ENCODE results near the gene SFRP2. TPM values are rescaled to one million over a fixed set of nuclear protein-coding genes. Genes with fewer than 3 reads are reported as not detected.

The SFRP2 gene
- total and polyA plus RNA-seq, 2 donors (not counting 1 experiment from before 2014, with no cell fraction given) = not detected

- Histone ChIP-seq H2AFZ (ENCODE audit: insufficient read depth, low read depth, low read length, poor library complexity, severe bottlenecking) (no peak overlapping the region), H3K27me3 (replicated peaks in 1 of 4; ENCODE audit: control extremely low read depth in 1 of 4, control insufficient read depth in 3 of 4, insufficient read depth in 4 of 4, low read length in 3 of 4) (peaks cover 0 to 37% (median 30%) of the 10 kb centered on the region in 4 experiments), H3K9ac (ENCODE audit: low read length) (no peak overlapping the region), H3K79me2 (ENCODE audit: control insufficient read depth, insufficient read depth, low read length) (no peaks in the 10 kb centered on the region), H3K4me2 (replicated peaks; ENCODE audit: low read depth, low read length, poor library complexity, severe bottlenecking) (no peak overlapping the region), H3K9me3 (ENCODE audit: control extremely low read depth in 1 of 3, control insufficient read depth in 2 of 3, insufficient read depth in 1 of 3, low read length in 2 of 3) (peaks cover 0 to 6% (median 6%) of the 10 kb centered on the region in 3 donors), H3K36me3 (replicated peaks in 1 of 2; ENCODE audit: control extremely low read depth in 1 of 2, control insufficient read depth in 1 of 2, extremely low read depth in 1 of 2, insufficient read depth in 2 of 2, low read length in 1 of 2) (no peaks in the 10 kb centered on the region), H3K4me1 (ENCODE audit: control insufficient read depth in 2 of 2, insufficient read depth in 2 of 2, low read length in 2 of 2) (no peaks in the 10 kb centered on the region), H3K27ac (ENCODE audit: low read length in 2 of 2) (no peak overlapping the region), H4K20me1 (ENCODE audit: control insufficient read depth, insufficient read depth, low read length, poor library complexity, severe bottlenecking) (no peaks in the 10 kb centered on the region), H3K4me3 (ENCODE audit: control extremely low read depth in 1 of 5, extremely low read depth in 1 of 5, insufficient read depth in 1 of 5, low read depth in 2 of 5, low read length in 4 of 5) (no peak overlapping the region)
- ChIA-PET CTCF (interaction anchor here (1.5 kb wide), 1 partner anchor 31 kb away, joined by 8 read pairs; no protein-coding TSS in a partner anchor), POLR2A (no interaction called here)
- Mint-ChIP-seq H3K27me3 (peaks cover 73% of the 10 kb centered on the region), H3K4me3 (no peak overlapping the region), H3K4me1 (peaks cover 2% of the 10 kb centered on the region), H3K27ac (no peak overlapping the region), H3K9me3 (ENCODE audit: insufficient read depth) (no peaks in the 10 kb centered on the region)
- no peak for TF ChIP-seq EZH2 (IDR thresholded peaks at IDR 0.05; ENCODE audit: borderline replicate concordance, insufficient read depth, low read depth, low read length, poor library complexity, severe bottlenecking)
- no peak for TF ChIP-seq CTCF (IDR thresholded peaks at IDR 0.05)
- ATAC-seq (ENCODE audit: low read depth) = no peak
- DNase-seq = no peak
- 80% methylated on average over 2 of the region's 2 CpGs for WGBS (ENCODE audit: insufficient coverage)
- intact Hi-C loops (cut with micrococcal nuclease) = no loop called here
These were observed 8.7 kb downstream of the SFRP2 start for GRCh38 chr4:153780221-153780620.

GRCh38 chr4:153778383-153778782 lies 10.5 kb downstream of the SFRP2 start:
- ChIA-PET POLR2A (no interaction called here), CTCF (no interaction called here)
- Histone ChIP-seq H3K9ac (ENCODE audit: low read length) (no peak overlapping the region), H4K20me1 (ENCODE audit: control insufficient read depth, insufficient read depth, low read length, poor library complexity, severe bottlenecking) (no peaks in the 10 kb centered on the region), H3K36me3 (replicated peaks in 1 of 2; ENCODE audit: control extremely low read depth in 1 of 2, control insufficient read depth in 1 of 2, extremely low read depth in 1 of 2, insufficient read depth in 2 of 2, low read length in 1 of 2) (no peaks in the 10 kb centered on the region), H2AFZ (ENCODE audit: insufficient read depth, low read depth, low read length, poor library complexity, severe bottlenecking) (no peak overlapping the region), H3K27me3 (replicated peaks in 1 of 4; ENCODE audit: control extremely low read depth in 1 of 4, control insufficient read depth in 3 of 4, insufficient read depth in 4 of 4, low read length in 3 of 4) (peaks cover 0 to 28% (median 21%) of the 10 kb centered on the region in 4 experiments), H3K4me1 (ENCODE audit: control insufficient read depth in 2 of 2, insufficient read depth in 2 of 2, low read length in 2 of 2) (no peaks in the 10 kb centered on the region), H3K27ac (ENCODE audit: low read length in 2 of 2) (no peak overlapping the region), H3K4me3 (ENCODE audit: control extremely low read depth in 1 of 5, extremely low read depth in 1 of 5, insufficient read depth in 1 of 5, low read depth in 2 of 5, low read length in 4 of 5) (no peak overlapping the region), H3K79me2 (ENCODE audit: control insufficient read depth, insufficient read depth, low read length) (no peaks in the 10 kb centered on the region), H3K9me3 (ENCODE audit: control extremely low read depth in 1 of 3, control insufficient read depth in 2 of 3, insufficient read depth in 1 of 3, low read length in 2 of 3) (peaks cover 0 to 6% (median 6%) of the 10 kb centered on the region in 3 donors), H3K4me2 (replicated peaks; ENCODE audit: low read depth, low read length, poor library complexity, severe bottlenecking) (no peak overlapping the region)
- TF ChIP-seq CTCF (IDR thresholded peaks at IDR 0.05) (no peak), EZH2 (IDR thresholded peaks at IDR 0.05; ENCODE audit: borderline replicate concordance, insufficient read depth, low read depth, low read length, poor library complexity, severe bottlenecking) (no peak)
- Mint-ChIP-seq H3K27ac (no peak overlapping the region), H3K4me3 (no peak overlapping the region), H3K9me3 (ENCODE audit: insufficient read depth) (no peaks in the 10 kb centered on the region), H3K4me1 (peaks cover 2% of the 10 kb centered on the region), H3K27me3 (peaks cover 64% of the 10 kb centered on the region)
- no peak for ATAC-seq (ENCODE audit: low read depth)
- WGBS (ENCODE audit: insufficient coverage) = no CpG with 5 or more reads among the region's 1 CpG
- DNase-seq = no peak
- intact Hi-C loops (cut with micrococcal nuclease) = no loop called here
